B cell (primary cell): ENCODE results near the gene CHN1. TPM values are rescaled to one million over a fixed set of nuclear protein-coding genes. Genes with fewer than 3 reads are reported as not detected.

Experiments used
- ATAC-seq: fragments of 200-7000 bp; cut with Tn5 transposase; one replicate; pipeline ENCODE4 v1.10.0; 2021; ENCODE audit warnings: low read depth, mild to moderate bottlenecking, moderate number of reproducible peaks, moderate library complexity
- CTCF ChIA-PET: fragments of 350-600 bp; sonication (Branson Sonifier 250); formaldehyde crosslinking; loops from one replicate; lab custom pipeline; 2021; ENCODE audit warnings: antibody characterized with exemption, inconsistent platforms; lab: Charles Lee
- POLR2A ChIA-PET: fragments of 350-600 bp; sonication (Branson Sonifier 250); formaldehyde crosslinking; loops from one replicate; lab custom pipeline; 2021; ENCODE audit warnings: antibody characterized with exemption; lab: Charles Lee
- DNase-seq: peaks from one replicate; pipeline ENCODE4 v3.0.0; 2013
- H2AFZ ChIP-seq: 2 replicates; pipeline ENCODE4 v1.6.1; 2012; ENCODE audit warnings: mild to moderate bottlenecking, low read depth, low read length; ENCODE audit not compliant: insufficient read depth, poor library complexity, severe bottlenecking
- H3K27ac ChIP-seq, 2 donors: 1 replicate in 1 of 2; 2 replicates in 1 of 2; pipeline ENCODE4 v1.5.1; 2012 to 2013; ENCODE audit warnings: low read length in 2 of 2, mild to moderate bottlenecking in 2 of 2, moderate library complexity in 1 of 2
- H3K27me3 ChIP-seq, 4 experiments: fragments of 200-600 bp in 1 of 4; sonication (generic) in 1 of 4; replicated peaks in 1 of 4; 1 replicate in 2 of 4; 2 replicates in 2 of 4; pipeline versions ENCODE4 v1.6.1 to v1.7.0; 2013 to 2016; ENCODE audit warnings: low read length in 3 of 4, mild to moderate bottlenecking in 2 of 4, mixed read lengths in 1 of 4, moderate library complexity in 1 of 4; ENCODE audit not compliant: insufficient read depth in 4 of 4, control insufficient read depth in 3 of 4; ENCODE audit errors: control extremely low read depth in 1 of 4
- H3K36me3 ChIP-seq, 2 experiments: replicated peaks in 1 of 2; 1 replicate in 1 of 2; 2 replicates in 1 of 2; pipeline versions ENCODE4 v1.6.1 to v1.7.1; 2013; ENCODE audit warnings: low read length in 1 of 2; ENCODE audit not compliant: insufficient read depth in 2 of 2, control insufficient read depth in 1 of 2; ENCODE audit errors: control extremely low read depth in 1 of 2, extremely low read depth in 1 of 2
- H3K4me1 ChIP-seq, 2 donors: fragments of 200-600 bp in 1 of 2; sonication (generic) in 1 of 2; 1 replicate in 1 of 2; 2 replicates in 1 of 2; pipeline versions ENCODE4 v1.5.1 to v1.6.1; 2013 to 2017; ENCODE audit warnings: low read length in 2 of 2; ENCODE audit not compliant: control insufficient read depth in 2 of 2, insufficient read depth in 2 of 2
- H3K4me2 ChIP-seq: replicated peaks from 2 replicates; pipeline ENCODE3; 2012; ENCODE audit warnings: mild to moderate bottlenecking, low read depth, low read length; ENCODE audit not compliant: poor library complexity, severe bottlenecking
- H3K4me3 ChIP-seq, 5 experiments: fragments of 200-600 bp in 1 of 5; sonication (generic) in 1 of 5; 1 replicate in 3 of 5; 2 replicates in 2 of 5; pipeline versions ENCODE4 v1.5.1 to v1.7.0; 2011 to 2016; ENCODE audit warnings: low read length in 4 of 5, mild to moderate bottlenecking in 4 of 5, low read depth in 2 of 5, control low read depth in 1 of 5, moderate library complexity in 1 of 5; ENCODE audit not compliant: insufficient read depth in 1 of 5; ENCODE audit errors: control extremely low read depth in 1 of 5, extremely low read depth in 1 of 5
- H3K79me2 ChIP-seq: fragments of 200-600 bp; sonication (generic); one replicate; pipeline ENCODE4 v1.6.0; 2016; ENCODE audit warnings: low read length; ENCODE audit not compliant: control insufficient read depth, insufficient read depth
- H3K9ac ChIP-seq: fragments of 200-600 bp; sonication (generic); 2 replicates; pipeline ENCODE4 v1.6.1; 2017; ENCODE audit warnings: mild to moderate bottlenecking, low read length, moderate library complexity
- H3K9me3 ChIP-seq, 3 donors: one replicate each; pipeline versions ENCODE4 v1.6.1 to v1.7.1; 2013; ENCODE audit warnings: low read length in 2 of 3; ENCODE audit not compliant: control insufficient read depth in 2 of 3, insufficient read depth in 1 of 3; ENCODE audit errors: control extremely low read depth in 1 of 3
- H4K20me1 ChIP-seq: 2 replicates; pipeline ENCODE4 v1.6.0; 2012; ENCODE audit warnings: mild to moderate bottlenecking, low read length; ENCODE audit not compliant: insufficient read depth, control insufficient read depth, poor library complexity, severe bottlenecking
- H3K27ac Mint-ChIP-seq: one replicate; pipeline ENCODE4 v1.8.0; 2021; ENCODE audit warnings: mixed read lengths
- H3K27me3 Mint-ChIP-seq: one replicate; pipeline ENCODE4 v1.8.0; 2021; ENCODE audit warnings: mixed read lengths
- H3K4me1 Mint-ChIP-seq: one replicate; pipeline ENCODE4 v1.8.0; 2021; ENCODE audit warnings: mixed read lengths
- H3K4me3 Mint-ChIP-seq: one replicate; pipeline ENCODE4 v1.8.0; 2021; ENCODE audit warnings: mixed read lengths
- H3K9me3 Mint-ChIP-seq: one replicate; pipeline ENCODE4 v1.8.0; 2022; ENCODE audit warnings: mixed read lengths; ENCODE audit not compliant: insufficient read depth
- CTCF ChIP-seq: fragments of 200-600 bp; IDR thresholded peaks from one replicate; pipeline ENCODE4 v1.8.0; 2022; ENCODE audit warnings: antibody characterized with exemption, mild to moderate bottlenecking
- EZH2 ChIP-seq: IDR thresholded peaks from 2 replicates; pipeline ENCODE4 v1.6.1; 2012; ENCODE audit warnings: borderline replicate concordance, low read depth, mild to moderate bottlenecking, moderate library complexity, low read length; ENCODE audit not compliant: insufficient read depth, poor library complexity, severe bottlenecking
- WGBS: methylation state at CpG from one replicate; pipeline ENCODE4 v1.1.5; 2013; ENCODE audit warnings: missing lambda C conversion rate; ENCODE audit not compliant: insufficient coverage; 5-methylcytosine and 5-hydroxymethylcytosine counted together
- intact Hi-C: fragments of 100-400 bp; cut with micrococcal nuclease; formaldehyde crosslinking; loops from one replicate; pipeline ENCODE4 v1.10.0; 2022
- polyA plus RNA-seq: library from polyadenylated mRNA; depleted of rRNA; stranded (reverse); fragments of >200 nt; gene quantifications from 2 replicates; pipeline ENCODE4 v1.2.3, GENCODE V29; 2012
- total RNA-seq, 2 donors: library from RNA; stranded (reverse); fragments of 120-200 nt in 1 of 2; gene quantifications; 1 replicate in 1 of 2; 2 replicates in 1 of 2; pipeline versions ENCODE4 v1.2.3 to v1.2.4, GENCODE V29; 2013 to 2022

Gene CHN1
- total and polyA plus RNA-seq, 2 donors (not counting 1 experiment from before 2014, with no cell fraction given): 0.79 to 1.4 TPM

DNA sequence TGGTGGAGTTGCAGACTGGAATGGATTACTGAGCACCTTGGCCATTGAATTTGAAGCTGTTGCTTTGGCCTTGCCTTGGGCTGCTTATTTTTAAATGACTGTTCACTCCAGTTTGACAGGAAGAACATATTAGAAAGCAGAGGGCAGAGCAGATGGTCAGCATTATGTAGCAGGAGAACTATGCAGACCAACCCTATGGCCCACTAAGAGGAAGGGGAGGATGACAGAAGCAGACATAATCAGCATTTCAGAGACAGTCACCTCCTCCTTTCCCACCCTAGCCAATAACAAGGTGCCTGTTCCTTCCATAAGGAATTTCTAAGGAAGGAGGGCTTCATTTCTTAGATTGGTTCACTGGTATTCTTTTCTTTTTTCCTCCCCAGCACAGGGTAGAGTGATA, 243.3 kb downstream of the CHN1 start:
- H3K4me1 ChIP-seq: no peaks in the 10 kb centered on the region
- H4K20me1 ChIP-seq: no peaks in the 10 kb centered on the region
- H3K9ac ChIP-seq: no peak overlapping the region
- H3K4me3 ChIP-seq: no peak overlapping the region
- no peak for DNase-seq
- no peak overlapping the region for H3K27ac ChIP-seq
- Mint-ChIP-seq H3K4me3 (no peak overlapping the region), H3K27me3 (peaks cover 25% of the 10 kb centered on the region), H3K27ac (no peak overlapping the region), H3K4me1 (peaks cover 5% of the 10 kb centered on the region), H3K9me3 (no peaks in the 10 kb centered on the region)
- TF ChIP-seq CTCF (no peak), EZH2 (no peak)
- H3K4me2 ChIP-seq: no peak overlapping the region
- H3K27me3 ChIP-seq: peaks cover 0 to 25% (median 3%) of the 10 kb centered on the region in 4 experiments
- CTCF ChIA-PET: no interaction called here
- no peaks in the 10 kb centered on the region for H3K36me3 ChIP-seq
- H2AFZ ChIP-seq: no peak overlapping the region
- POLR2A ChIA-PET: no interaction called here
- no peaks in the 10 kb centered on the region for H3K79me2 ChIP-seq
- H3K9me3 ChIP-seq: no peaks in the 10 kb centered on the region
- intact Hi-C loops: no loop called here
- ATAC-seq: no peak

DNA sequence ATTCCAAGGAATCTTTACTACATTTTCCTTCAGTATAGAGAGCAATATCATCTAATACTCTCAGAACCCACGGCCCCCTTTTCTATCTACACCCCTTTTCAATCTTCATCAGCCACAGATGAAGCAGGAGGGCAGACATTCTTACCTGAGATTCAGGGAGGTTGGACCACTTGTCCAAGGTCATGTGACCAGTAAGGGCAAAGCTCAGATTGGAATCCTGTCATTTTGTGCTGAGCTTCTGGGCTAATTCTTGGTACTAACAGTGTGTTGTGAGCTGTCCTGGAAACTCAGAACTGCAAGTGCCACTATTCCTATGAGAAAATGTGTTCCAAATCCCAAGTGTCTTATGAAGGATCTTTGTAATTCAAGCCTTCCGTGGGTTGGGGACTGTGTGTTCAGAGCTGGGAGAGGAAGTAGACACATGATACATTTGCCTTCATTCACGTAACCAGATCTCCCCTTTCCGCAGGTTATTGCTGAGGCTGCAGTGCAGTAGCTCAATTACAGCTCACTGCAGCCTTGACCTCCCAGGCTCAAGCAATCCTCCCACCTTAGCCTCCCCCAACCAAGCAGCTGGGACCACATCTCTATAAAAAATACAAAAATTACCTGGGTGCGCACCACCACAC, 244.2 kb downstream of the CHN1 start:
- no peak overlapping the region for H3K4me3 Mint-ChIP-seq
- ChIA-PET POLR2A (no interaction called here), CTCF (interaction anchor here (1.2 kb wide), 1 partner anchor 11 kb away, joined by 4 read pairs; no protein-coding TSS in a partner anchor)
- H3K27me3 Mint-ChIP-seq: peaks cover 28% of the 10 kb centered on the region
- H3K9ac ChIP-seq: no peak overlapping the region
- no peak overlapping the region for H3K27ac Mint-ChIP-seq
- H3K79me2 ChIP-seq: no peaks in the 10 kb centered on the region
- no peak overlapping the region for H3K27ac ChIP-seq
- peaks cover 0 to 19% (median 3%) of the 10 kb centered on the region in 4 experiments for H3K27me3 ChIP-seq
- ATAC-seq: no peak
- no peaks in the 10 kb centered on the region for H3K36me3 ChIP-seq
- no peaks in the 10 kb centered on the region for H3K9me3 Mint-ChIP-seq
- H3K9me3 ChIP-seq: no peaks in the 10 kb centered on the region
- intact Hi-C loops: no loop called here
- WGBS: 94% methylated on average over 4 of the region's 5 CpGs
- H3K4me1 Mint-ChIP-seq: peaks cover 5% of the 10 kb centered on the region
- TF ChIP-seq EZH2 (no peak), CTCF (no peak)
- H3K4me1 ChIP-seq: no peaks in the 10 kb centered on the region
- H4K20me1 ChIP-seq: no peaks in the 10 kb centered on the region
- H2AFZ ChIP-seq: no peak overlapping the region
- H3K4me3 ChIP-seq: no peak overlapping the region
- no peak overlapping the region for H3K4me2 ChIP-seq
- no peak for DNase-seq
